ENCODE measurements around the gene DVL1. TPM values are rescaled to one million over a fixed set of nuclear protein-coding genes. Genes with fewer than 3 reads are reported as not detected.

DVL1 gene
- total and polyA plus RNA-seq, 9 of the 15 experiments (the other 6 are each of a cell fraction or from before 2014, with no cell fraction given): 0.62 to 135 (median 24.3) TPM

DNA sequence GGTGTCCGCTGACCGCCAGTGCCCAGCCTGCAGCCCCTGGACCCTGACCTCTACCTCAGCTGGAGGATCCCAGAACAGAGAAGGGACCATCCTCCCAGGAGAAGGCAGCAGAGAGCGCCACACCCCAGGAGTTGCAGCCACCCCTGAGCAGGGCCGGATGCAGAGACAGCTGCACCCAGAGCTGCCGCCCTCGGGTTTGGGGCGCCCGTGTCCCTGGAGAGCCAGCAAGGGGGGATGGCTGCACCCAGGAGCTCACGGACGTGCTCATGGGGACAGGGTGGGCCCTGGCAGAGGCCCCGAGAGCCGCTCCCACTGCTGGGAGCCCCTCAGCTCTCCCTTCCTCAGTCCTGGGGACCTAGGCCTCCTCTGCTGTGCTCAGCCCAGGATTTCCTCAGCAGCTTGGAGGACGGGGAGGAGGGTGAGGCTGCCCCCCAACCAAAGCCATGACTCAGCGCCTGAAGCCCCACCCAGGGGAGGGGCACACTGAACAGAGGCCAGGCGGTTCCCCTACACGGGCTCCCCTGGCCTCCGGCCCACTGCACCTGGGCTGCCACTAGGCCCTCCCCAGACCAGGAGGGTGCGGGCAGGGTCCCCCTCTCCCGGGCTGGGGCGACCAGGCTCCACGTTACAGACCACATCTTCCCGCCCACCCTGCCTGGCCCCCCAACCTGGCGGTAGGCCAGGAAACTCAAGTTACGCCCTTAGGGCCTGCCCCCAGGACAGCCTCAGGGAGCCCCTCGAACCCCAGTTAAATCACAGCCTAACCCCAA, 43.7 kb downstream of the DVL1 start (continued):
- TF ChIP-seq ELF4 (CRISPR knock-in tag; IDR thresholded peaks at IDR 0.05) (no peak), HIVEP1 (CRISPR knock-in tag; IDR thresholded peaks at IDR 0.05) (no peak), ZKSCAN1 (IDR thresholded peaks at IDR 0.05; ENCODE audit: low read depth, low read length) (no peak), MAFF (IDR thresholded peaks at IDR 0.05; ENCODE audit: low read length) (peak; percentile 56; the same call in 1 of the 2 replicates), RBFOX2 (IDR thresholded peaks at IDR 0.05; ENCODE audit: low read depth, low read length) (peak; percentile 64), DACH1 (IDR thresholded peaks at IDR 0.05; ENCODE audit: partially characterized antibody) (no peak)
- TF ChIP-seq, protein P1, sequence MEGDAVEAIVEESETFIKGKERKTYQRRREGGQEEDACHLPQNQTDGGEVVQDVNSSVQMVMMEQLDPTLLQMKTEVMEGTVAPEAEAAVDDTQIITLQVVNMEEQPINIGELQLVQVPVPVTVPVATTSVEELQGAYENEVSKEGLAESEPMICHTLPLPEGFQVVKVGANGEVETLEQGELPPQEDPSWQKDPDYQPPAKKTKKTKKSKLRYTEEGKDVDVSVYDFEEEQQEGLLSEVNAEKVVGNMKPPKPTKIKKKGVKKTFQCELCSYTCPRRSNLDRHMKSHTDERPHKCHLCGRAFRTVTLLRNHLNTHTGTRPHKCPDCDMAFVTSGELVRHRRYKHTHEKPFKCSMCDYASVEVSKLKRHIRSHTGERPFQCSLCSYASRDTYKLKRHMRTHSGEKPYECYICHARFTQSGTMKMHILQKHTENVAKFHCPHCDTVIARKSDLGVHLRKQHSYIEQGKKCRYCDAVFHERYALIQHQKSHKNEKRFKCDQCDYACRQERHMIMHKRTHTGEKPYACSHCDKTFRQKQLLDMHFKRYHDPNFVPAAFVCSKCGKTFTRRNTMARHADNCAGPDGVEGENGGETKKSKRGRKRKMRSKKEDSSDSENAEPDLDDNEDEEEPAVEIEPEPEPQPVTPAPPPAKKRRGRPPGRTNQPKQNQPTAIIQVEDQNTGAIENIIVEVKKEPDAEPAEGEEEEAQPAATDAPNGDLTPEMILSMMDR (IDR thresholded peaks at IDR 0.05 in 2 of 3, conservative IDR thresholded peaks at IDR 0.05 in 1 of 3; ENCODE audit: insufficient read depth in 2 of 3, low read depth in 1 of 3, low read length in 3 of 3): peak in 2 of 3 experiments; percentile 40 to 48; a peak in 4 of 6 replicates
